MM.1S (cell line): ENCODE measurements around the gene PLXNB1.

ENCODE experiments used
- DNase-seq: peaks from one replicate; pipeline ENCODE4 v3.0.0-alpha.2; 2015
- H2AFZ ChIP-seq: fragments of 300-600 bp; sonication (generic); 2 replicates; pipeline ENCODE4 v1.6.0; 2016; ENCODE audit warnings: antibody characterized with exemption, low read length
- H3F3A ChIP-seq: fragments of 300-600 bp; sonication (generic); 2 replicates; pipeline ENCODE4 v1.6.1; 2016; ENCODE audit warnings: mild to moderate bottlenecking, antibody characterized with exemption, low read length, moderate library complexity, mixed read lengths; ENCODE audit not compliant: insufficient read depth
- H3K27ac ChIP-seq: fragments of 300-600 bp; sonication (generic); 2 replicates; pipeline ENCODE4 v1.5.1; 2016; ENCODE audit warnings: mild to moderate bottlenecking, low read length
- H3K27me3 ChIP-seq: fragments of 300-600 bp; sonication (generic); replicated peaks from 2 replicates; pipeline ENCODE4 v1.6.0; 2016; ENCODE audit warnings: low read length; ENCODE audit not compliant: insufficient read depth
- H3K36me3 ChIP-seq: fragments of 300-600 bp; sonication (generic); replicated peaks from 2 replicates; pipeline ENCODE4 v1.6.1; 2016; ENCODE audit warnings: mild to moderate bottlenecking, low read length, mixed read lengths; ENCODE audit not compliant: insufficient read depth
- H3K4me1 ChIP-seq: fragments of 300-600 bp; sonication (generic); 2 replicates; pipeline ENCODE4 v1.6.1; 2016; ENCODE audit warnings: low read length, mixed read lengths
- H3K4me2 ChIP-seq: fragments of 300-600 bp; sonication (generic); 2 replicates; pipeline ENCODE4 v1.6.0; 2016; ENCODE audit warnings: low read depth, low read length
- H3K4me3 ChIP-seq: fragments of 300-600 bp; sonication (generic); 2 replicates; pipeline ENCODE4 v1.5.1; 2016; ENCODE audit warnings: low read length, mixed read lengths
- H3K79me2 ChIP-seq: fragments of 300-600 bp; sonication (generic); 2 replicates; pipeline ENCODE4 v1.6.1; 2016; ENCODE audit warnings: mixed run types, low read length, mixed read lengths
- H3K9ac ChIP-seq: fragments of 300-600 bp; sonication (generic); 2 replicates; pipeline ENCODE4 v1.6.1; 2016; ENCODE audit warnings: low read length, mixed read lengths
- H3K9me2 ChIP-seq: fragments of 300-600 bp; sonication (generic); replicated peaks from 2 replicates; pipeline ENCODE4 v1.6.1; 2016; ENCODE audit warnings: mild to moderate bottlenecking, low read length, mixed read lengths; ENCODE audit not compliant: insufficient read depth
- H3K9me3 ChIP-seq: fragments of 300-600 bp; sonication (generic); replicated peaks from 2 replicates; pipeline ENCODE4 v1.6.1; 2016; ENCODE audit warnings: mild to moderate bottlenecking, low read length, mixed read lengths; ENCODE audit not compliant: insufficient read depth
- H4K20me1 ChIP-seq: fragments of 300-600 bp; sonication (generic); 2 replicates; pipeline ENCODE4 v1.6.1; 2016; ENCODE audit warnings: mild to moderate bottlenecking, low read length, moderate library complexity, mixed read lengths; ENCODE audit not compliant: insufficient read depth
- EZH2 ChIP-seq: fragments of 300-600 bp; sonication (generic); optimal IDR thresholded peaks from 2 replicates; pipeline ENCODE3; 2017; ENCODE audit warnings: low read depth, mild to moderate bottlenecking, antibody characterized with exemption, low read length, mixed read lengths
- EZH2phosphoT487 ChIP-seq: fragments of 300-600 bp; sonication (generic); IDR thresholded peaks from 2 replicates; pipeline ENCODE4 v1.6.1; 2018; ENCODE audit warnings: antibody characterized with exemption, low read length
- TF ChIP-seq, protein P1 (sequence below): fragments of 300-600 bp; sonication (generic); IDR thresholded peaks from 2 replicates; pipeline ENCODE4 v1.5.1; 2016; ENCODE audit warnings: antibody characterized with exemption, low read length, mixed read lengths

The PLXNB1 gene

DNA sequence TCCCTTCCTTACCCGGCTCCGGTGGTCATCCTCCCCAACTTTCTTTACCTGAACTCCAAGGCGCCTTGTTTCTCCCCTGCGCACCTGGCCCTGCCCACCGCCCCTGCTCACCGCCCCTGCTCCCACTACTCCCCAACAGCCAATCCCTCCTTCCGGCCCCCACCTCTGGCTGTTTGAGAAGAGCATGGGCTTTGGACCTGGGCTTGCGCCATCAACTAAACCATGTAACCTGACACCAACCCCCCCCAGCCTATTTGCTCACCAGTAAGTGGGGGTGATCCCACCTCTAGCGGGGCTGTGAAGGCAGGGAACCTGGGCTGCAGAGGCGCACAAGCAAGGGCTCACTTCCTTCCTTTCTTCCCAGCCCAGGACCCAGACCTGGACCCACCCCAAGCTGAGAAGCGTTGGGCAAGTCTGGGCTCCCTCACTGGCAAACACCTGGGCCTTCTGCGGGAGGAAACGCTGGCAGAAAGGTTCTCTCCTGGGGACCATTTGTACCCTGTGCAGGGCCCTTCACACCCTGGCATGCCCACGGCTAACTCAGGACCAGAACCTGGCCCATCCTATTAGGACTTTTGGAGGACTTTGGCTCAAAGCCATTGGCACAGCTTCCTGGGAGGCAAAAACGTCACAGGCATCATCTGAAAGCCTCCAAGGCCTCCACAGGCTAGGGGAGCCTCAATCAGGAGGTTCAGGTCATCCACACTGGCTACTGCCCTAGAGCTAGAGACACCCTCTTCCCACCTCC, at the start of gene PLXNB1:
TSS of gene PLXNB1 (minus strand) at position 127 of the 748 bp plus-strand sequence. CDS start 5,475 bp downstream, outside the sequence.
- TF ChIP-seq, protein P1, sequence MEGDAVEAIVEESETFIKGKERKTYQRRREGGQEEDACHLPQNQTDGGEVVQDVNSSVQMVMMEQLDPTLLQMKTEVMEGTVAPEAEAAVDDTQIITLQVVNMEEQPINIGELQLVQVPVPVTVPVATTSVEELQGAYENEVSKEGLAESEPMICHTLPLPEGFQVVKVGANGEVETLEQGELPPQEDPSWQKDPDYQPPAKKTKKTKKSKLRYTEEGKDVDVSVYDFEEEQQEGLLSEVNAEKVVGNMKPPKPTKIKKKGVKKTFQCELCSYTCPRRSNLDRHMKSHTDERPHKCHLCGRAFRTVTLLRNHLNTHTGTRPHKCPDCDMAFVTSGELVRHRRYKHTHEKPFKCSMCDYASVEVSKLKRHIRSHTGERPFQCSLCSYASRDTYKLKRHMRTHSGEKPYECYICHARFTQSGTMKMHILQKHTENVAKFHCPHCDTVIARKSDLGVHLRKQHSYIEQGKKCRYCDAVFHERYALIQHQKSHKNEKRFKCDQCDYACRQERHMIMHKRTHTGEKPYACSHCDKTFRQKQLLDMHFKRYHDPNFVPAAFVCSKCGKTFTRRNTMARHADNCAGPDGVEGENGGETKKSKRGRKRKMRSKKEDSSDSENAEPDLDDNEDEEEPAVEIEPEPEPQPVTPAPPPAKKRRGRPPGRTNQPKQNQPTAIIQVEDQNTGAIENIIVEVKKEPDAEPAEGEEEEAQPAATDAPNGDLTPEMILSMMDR = no peak
- TF ChIP-seq EZH2phosphoT487 (no peak), EZH2 (no peak)
- Histone ChIP-seq H3K4me1 (no peaks in the 10 kb centered on the region), H3K4me2 (peak within 1 kb of the TSS; percentile 85), H3F3A (peaks cover 6% of the 10 kb centered on the region), H4K20me1 (no peaks in the 10 kb centered on the region), H3K36me3 (no peaks in the 10 kb centered on the region), H2AFZ (peak within 1 kb of the TSS; percentile 51; the same call in 1 of the 2 replicates), H3K9ac (no peak within 1 kb of the TSS), H3K9me3 (no peaks in the 10 kb centered on the region), H3K27ac (no peak within 1 kb of the TSS), H3K4me3 (peak within 1 kb of the TSS; percentile 67), H3K27me3 (peaks cover 18% of the 10 kb centered on the region), H3K9me2 (no peaks in the 10 kb centered on the region), H3K79me2 (peaks cover under 1% of the 10 kb centered on the region; the same call in 1 of the 2 replicates)
- no peak for DNase-seq

DNA sequence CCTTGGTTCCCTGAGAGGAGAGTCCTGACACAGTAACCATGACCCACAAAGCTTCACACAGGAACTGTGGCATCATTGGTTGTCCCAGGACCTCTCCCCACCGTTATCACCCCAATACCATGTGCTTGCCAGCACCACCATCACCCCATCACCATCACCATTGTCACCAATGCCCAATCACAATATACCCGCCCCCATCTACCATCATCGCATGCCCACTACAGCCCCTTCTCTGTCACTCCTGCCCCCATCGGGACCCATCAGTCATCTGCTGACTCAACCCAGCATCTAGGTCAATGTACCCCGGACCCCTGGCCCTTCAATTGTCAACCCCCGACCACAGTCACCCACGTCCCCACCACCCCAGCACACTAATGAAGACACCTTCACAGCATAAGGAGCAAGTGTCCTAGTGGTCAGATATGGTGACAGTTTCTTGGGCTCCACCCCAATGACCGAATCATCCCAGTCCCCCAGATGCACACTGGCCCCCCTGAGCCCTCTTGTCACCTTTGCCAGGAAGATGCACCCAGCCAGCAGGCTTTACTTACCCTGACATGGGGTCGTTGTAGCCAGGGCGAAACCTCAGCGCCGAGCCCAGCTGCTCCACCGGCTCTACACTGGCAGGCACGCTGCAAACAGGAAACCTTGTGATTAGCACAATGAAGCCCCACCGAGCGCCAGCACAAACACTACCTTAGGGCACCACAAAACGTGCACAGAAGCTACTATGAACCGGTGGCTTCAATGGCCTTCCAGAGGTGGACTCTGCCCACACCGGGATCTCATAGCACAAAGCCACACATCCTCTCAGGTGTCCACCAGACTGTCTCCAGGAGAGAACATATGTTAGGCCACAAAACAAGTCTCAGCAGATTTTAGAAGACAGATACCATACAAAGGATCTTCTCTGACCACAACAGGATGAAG, 49.0 kb upstream of the PLXNB1 start:
- no peaks in the 10 kb centered on the region for H3K79me2 ChIP-seq
- peak overlapping the region; percentile 51 for H3K27ac ChIP-seq
- peak; percentile 89 for DNase-seq
- peak overlapping the region; percentile 60 for H2AFZ ChIP-seq
- peaks cover 8% of the 10 kb centered on the region; the same call in 1 of the 2 replicates for H3F3A ChIP-seq
- H4K20me1 ChIP-seq = no peaks in the 10 kb centered on the region
- no peaks in the 10 kb centered on the region for H3K9me3 ChIP-seq
- no peak overlapping the region for H3K4me3 ChIP-seq
- H3K4me1 ChIP-seq = peaks cover 10% of the 10 kb centered on the region
- H3K9me2 ChIP-seq = no peaks in the 10 kb centered on the region
- peak overlapping the region; percentile 24; the same call in 1 of the 2 replicates for H3K9ac ChIP-seq
- TF ChIP-seq, protein P1 = peak; percentile 7; the same call in 1 of the 2 replicates
- no peak for TF ChIP-seq EZH2phosphoT487
- H3K27me3 ChIP-seq = no peaks in the 10 kb centered on the region
- H3K4me2 ChIP-seq = peak overlapping the region; percentile 22
- H3K36me3 ChIP-seq = no peaks in the 10 kb centered on the region

DNA sequence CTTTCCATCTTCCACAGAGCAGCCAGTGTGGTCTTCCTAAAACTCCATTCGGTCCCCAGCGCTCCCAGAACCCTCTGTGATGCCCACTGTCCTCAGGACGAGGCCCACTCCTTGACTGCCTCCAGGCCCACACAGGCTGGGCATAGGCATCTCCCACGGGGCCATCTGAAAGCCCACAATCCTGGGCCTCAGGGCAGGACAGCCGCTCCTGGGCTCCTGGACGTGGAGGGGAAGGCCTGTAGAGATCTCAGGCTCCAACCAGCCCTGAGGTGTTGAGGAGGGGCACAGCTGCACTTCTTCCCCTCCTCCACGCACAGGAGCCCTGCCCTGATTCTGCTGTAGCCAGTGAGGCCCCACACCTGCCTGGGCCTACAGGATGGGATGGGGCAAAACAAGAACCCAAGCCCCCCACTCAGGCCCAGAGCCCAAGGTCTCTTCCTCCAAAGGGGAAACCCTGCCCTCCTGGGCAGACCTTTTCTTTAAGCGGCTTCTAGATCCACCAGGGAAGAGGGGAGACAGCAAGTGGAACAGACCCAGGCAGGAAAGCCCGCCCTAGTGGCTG, 48.2 kb upstream of the PLXNB1 start:
- H3K4me2 ChIP-seq = no peak overlapping the region
- no peaks in the 10 kb centered on the region for H3K27me3 ChIP-seq
- H3K4me1 ChIP-seq = peaks cover 17% of the 10 kb centered on the region
- no peak overlapping the region for H2AFZ ChIP-seq
- no peak overlapping the region for H3K9ac ChIP-seq
- H3K27ac ChIP-seq = no peak overlapping the region
- DNase-seq = no peak
- no peaks in the 10 kb centered on the region for H3K9me2 ChIP-seq
- TF ChIP-seq, protein P1 = no peak
- TF ChIP-seq EZH2 (no peak), EZH2phosphoT487 (no peak)
- H3K36me3 ChIP-seq = no peaks in the 10 kb centered on the region
- H3K79me2 ChIP-seq = no peaks in the 10 kb centered on the region
- H3F3A ChIP-seq = peaks cover 8% of the 10 kb centered on the region; the same call in 1 of the 2 replicates
- no peaks in the 10 kb centered on the region for H3K9me3 ChIP-seq
- no peak overlapping the region for H3K4me3 ChIP-seq
- H4K20me1 ChIP-seq = no peaks in the 10 kb centered on the region
